SK-N-SH treated with all-trans-retinoic acid at 6 μM for 48 hours (cell line): ENCODE results near the gene SLC16A10.

Experiments
- ATAC-seq: fragments of 200-7000 bp; cut with Tn5 transposase; 3 replicates; pipeline ENCODE4 v1.9.1; 2020; ENCODE audit warnings: mild to moderate bottlenecking, moderate library complexity
- ARNTL ChIP-seq: fragments of 450-650 bp; formaldehyde crosslinking; IDR thresholded peaks from 2 replicates; pipeline ENCODE4 v1.5.0; 2020; ENCODE audit warnings: low read depth, mild to moderate bottlenecking, moderate library complexity, borderline replicate concordance
- BACH2 ChIP-seq: fragments of 250-450 bp; sonication (Bioruptor Pico); IDR thresholded peaks from 2 replicates; pipeline ENCODE4 v1.9.0; 2021; ENCODE audit warnings: mild to moderate bottlenecking, borderline replicate concordance
- ESRRG ChIP-seq: fragments of 250-450 bp; sonication (Bioruptor Pico); IDR thresholded peaks from 2 replicates; pipeline ENCODE4 v1.6.1; 2021; ENCODE audit warnings: mild to moderate bottlenecking
- GLIS3 ChIP-seq: fragments of 250-450 bp; sonication (Bioruptor Pico); IDR thresholded peaks from 2 replicates; pipeline ENCODE4 v1.5.0; 2020; ENCODE audit warnings: mild to moderate bottlenecking, moderate library complexity
- ISL1 ChIP-seq: fragments of 250-450 bp; sonication (Bioruptor Pico); IDR thresholded peaks from 2 replicates; pipeline ENCODE4 v2.1.2; 2022; ENCODE audit warnings: mild to moderate bottlenecking, moderate library complexity
- PPARA ChIP-seq: fragments of 250-450 bp; sonication (Bioruptor Pico); IDR thresholded peaks from 2 replicates; pipeline ENCODE4 v1.5.0; 2020; ENCODE audit warnings: mild to moderate bottlenecking, borderline replicate concordance
- SNAI2 ChIP-seq: fragments of 250-450 bp; sonication (Bioruptor Pico); IDR thresholded peaks from 2 replicates; pipeline ENCODE4 v1.5.0; 2020; ENCODE audit warnings: mild to moderate bottlenecking, moderate library complexity
- TCF4 ChIP-seq: fragments of 250-450 bp; sonication (Bioruptor Pico); IDR thresholded peaks from 2 replicates; pipeline ENCODE4 v1.8.0; 2021; ENCODE audit warnings: mild to moderate bottlenecking, moderate library complexity, borderline replicate concordance
- TOX ChIP-seq: fragments of 250-450 bp; sonication (Bioruptor Pico); IDR thresholded peaks from 2 replicates; pipeline ENCODE4 v1.8.0; 2021; ENCODE audit warnings: mild to moderate bottlenecking, moderate library complexity, borderline replicate concordance
- ZC3H10 ChIP-seq: fragments of 250-450 bp; sonication (Bioruptor Pico); IDR thresholded peaks from 2 replicates; pipeline ENCODE4 v1.5.1; 2021; ENCODE audit warnings: mild to moderate bottlenecking, moderate library complexity
- ZFP3 ChIP-seq: fragments of 250-450 bp; sonication (Bioruptor Pico); IDR thresholded peaks from 2 replicates; pipeline ENCODE4 v1.5.0; 2020; ENCODE audit warnings: mild to moderate bottlenecking, moderate library complexity
- ZFP30 ChIP-seq: fragments of 450-650 bp; formaldehyde crosslinking; IDR thresholded peaks from 2 replicates; pipeline ENCODE4 v1.5.0; 2022; ENCODE audit warnings: mild to moderate bottlenecking, moderate library complexity
- ZNF565 ChIP-seq: fragments of 450-650 bp; formaldehyde crosslinking; conservative IDR thresholded peaks from 2 replicates; pipeline ENCODE4 v1.5.0; 2020; ENCODE audit warnings: low read depth, mild to moderate bottlenecking, moderate library complexity
- ZNF70 ChIP-seq: fragments of 450-650 bp; formaldehyde crosslinking; IDR thresholded peaks from 2 replicates; pipeline ENCODE4 v1.5.0; 2020; ENCODE audit warnings: mild to moderate bottlenecking, moderate library complexity
- ZNF8 ChIP-seq: fragments of 450-650 bp; formaldehyde crosslinking; IDR thresholded peaks from 2 replicates; pipeline ENCODE4 v1.5.0; 2020; ENCODE audit warnings: mild to moderate bottlenecking, moderate library complexity
- TF ChIP-seq, protein P1 (sequence below): fragments of 250-450 bp; sonication (Bioruptor Pico); IDR thresholded peaks from 2 replicates; pipeline ENCODE4 v1.8.0; 2020; ENCODE audit warnings: mild to moderate bottlenecking, moderate library complexity, borderline replicate concordance
- TF ChIP-seq, protein P2 (sequence below): fragments of 250-450 bp; sonication (Bioruptor Pico); IDR thresholded peaks from 2 replicates; pipeline ENCODE4 v1.5.1; 2020; ENCODE audit warnings: low read depth, mild to moderate bottlenecking, moderate library complexity
- TF ChIP-seq, protein P3 (sequence below): fragments of 250-450 bp; sonication (Bioruptor Pico); IDR thresholded peaks from 2 replicates; pipeline ENCODE4 v1.8.0; 2021; ENCODE audit warnings: low read depth, mild to moderate bottlenecking, moderate library complexity, borderline replicate concordance
- TF ChIP-seq, protein P4 (sequence below): fragments of 250-450 bp; sonication (Bioruptor Pico); IDR thresholded peaks from 2 replicates; pipeline ENCODE4 v1.5.0; 2020; ENCODE audit warnings: mild to moderate bottlenecking, moderate library complexity
- TF ChIP-seq, protein P5 (sequence below): fragments of 250-450 bp; sonication (Bioruptor Pico); IDR thresholded peaks from 2 replicates; pipeline ENCODE4 v1.5.1; 2021; ENCODE audit warnings: mild to moderate bottlenecking, moderate library complexity

Gene SLC16A10

DNA sequence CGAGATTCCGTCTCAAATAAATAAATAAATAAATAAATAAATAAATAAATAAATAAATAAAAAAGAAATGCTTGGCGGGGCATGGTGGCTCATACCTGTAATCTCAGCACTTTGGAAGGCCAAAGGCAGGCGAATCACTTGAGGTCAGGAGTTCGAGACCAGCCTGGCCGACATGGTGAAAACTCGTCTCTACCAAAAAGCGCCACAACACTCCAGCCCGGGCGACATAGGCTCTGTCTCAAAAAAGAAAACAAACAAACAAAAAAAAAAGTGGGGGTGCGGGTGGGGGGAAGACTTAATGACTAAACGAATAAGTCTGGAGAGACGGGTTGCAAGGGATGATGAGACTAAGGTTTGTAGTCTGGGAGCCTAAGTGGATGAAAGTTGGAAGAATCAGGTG lies 170.7 kb downstream of the SLC16A10 start:
- no peak for ATAC-seq
- TF ChIP-seq ZC3H10 (no peak), PPARA (CRISPR knock-in tag) (no peak), ESRRG (CRISPR knock-in tag) (no peak), ISL1 (CRISPR knock-in tag) (no peak), TOX (no peak), BACH2 (CRISPR knock-in tag) (no peak), ZFP30 (no peak), GLIS3 (CRISPR knock-in tag) (no peak)
- TF ChIP-seq, protein P1, sequence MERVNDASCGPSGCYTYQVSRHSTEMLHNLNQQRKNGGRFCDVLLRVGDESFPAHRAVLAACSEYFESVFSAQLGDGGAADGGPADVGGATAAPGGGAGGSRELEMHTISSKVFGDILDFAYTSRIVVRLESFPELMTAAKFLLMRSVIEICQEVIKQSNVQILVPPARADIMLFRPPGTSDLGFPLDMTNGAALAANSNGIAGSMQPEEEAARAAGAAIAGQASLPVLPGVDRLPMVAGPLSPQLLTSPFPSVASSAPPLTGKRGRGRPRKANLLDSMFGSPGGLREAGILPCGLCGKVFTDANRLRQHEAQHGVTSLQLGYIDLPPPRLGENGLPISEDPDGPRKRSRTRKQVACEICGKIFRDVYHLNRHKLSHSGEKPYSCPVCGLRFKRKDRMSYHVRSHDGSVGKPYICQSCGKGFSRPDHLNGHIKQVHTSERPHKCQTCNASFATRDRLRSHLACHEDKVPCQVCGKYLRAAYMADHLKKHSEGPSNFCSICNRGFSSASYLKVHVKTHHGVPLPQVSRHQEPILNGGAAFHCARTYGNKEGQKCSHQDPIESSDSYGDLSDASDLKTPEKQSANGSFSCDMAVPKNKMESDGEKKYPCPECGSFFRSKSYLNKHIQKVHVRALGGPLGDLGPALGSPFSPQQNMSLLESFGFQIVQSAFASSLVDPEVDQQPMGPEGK, result no peak

DNA sequence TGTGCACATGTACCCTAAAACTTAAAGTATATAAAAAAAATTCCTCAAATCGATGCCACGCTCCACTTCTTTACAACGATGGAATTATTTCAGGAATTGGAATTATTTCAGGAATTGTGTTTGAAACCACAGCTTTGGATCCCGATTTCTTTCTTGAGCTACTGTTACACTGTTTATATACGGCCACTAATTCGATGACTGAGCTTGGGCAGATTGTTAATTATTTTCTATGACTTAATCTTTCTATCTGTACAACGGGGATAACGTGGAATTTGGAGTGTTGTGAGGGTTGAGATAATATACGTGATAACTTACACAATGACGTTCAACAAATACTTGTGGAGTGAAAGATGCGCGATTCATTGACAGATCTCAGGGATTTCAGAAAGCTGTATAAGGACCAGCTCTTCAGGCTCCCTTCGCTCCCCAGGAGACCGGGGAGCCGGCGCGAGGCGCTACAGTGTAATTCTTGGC lies 171.3 kb downstream of the SLC16A10 start:
- TF ChIP-seq, protein P2, sequence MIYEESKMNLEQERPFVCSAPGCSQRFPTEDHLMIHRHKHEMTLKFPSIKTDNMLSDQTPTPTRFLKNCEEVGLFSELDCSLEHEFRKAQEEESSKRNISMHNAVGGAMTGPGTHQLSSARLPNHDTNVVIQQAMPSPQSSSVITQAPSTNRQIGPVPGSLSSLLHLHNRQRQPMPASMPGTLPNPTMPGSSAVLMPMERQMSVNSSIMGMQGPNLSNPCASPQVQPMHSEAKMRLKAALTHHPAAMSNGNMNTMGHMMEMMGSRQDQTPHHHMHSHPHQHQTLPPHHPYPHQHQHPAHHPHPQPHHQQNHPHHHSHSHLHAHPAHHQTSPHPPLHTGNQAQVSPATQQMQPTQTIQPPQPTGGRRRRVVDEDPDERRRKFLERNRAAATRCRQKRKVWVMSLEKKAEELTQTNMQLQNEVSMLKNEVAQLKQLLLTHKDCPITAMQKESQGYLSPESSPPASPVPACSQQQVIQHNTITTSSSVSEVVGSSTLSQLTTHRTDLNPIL (CRISPR knock-in tag), result no peak
- TF ChIP-seq, protein P3, sequence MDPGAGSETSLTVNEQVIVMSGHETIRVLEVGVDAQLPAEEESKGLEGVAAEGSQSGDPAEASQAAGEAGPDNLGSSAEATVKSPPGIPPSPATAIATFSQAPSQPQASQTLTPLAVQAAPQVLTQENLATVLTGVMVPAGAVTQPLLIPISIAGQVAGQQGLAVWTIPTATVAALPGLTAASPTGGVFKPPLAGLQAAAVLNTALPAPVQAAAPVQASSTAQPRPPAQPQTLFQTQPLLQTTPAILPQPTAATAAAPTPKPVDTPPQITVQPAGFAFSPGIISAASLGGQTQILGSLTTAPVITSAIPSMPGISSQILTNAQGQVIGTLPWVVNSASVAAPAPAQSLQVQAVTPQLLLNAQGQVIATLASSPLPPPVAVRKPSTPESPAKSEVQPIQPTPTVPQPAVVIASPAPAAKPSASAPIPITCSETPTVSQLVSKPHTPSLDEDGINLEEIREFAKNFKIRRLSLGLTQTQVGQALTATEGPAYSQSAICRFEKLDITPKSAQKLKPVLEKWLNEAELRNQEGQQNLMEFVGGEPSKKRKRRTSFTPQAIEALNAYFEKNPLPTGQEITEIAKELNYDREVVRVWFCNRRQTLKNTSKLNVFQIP (CRISPR knock-in tag), result no peak
- TF ChIP-seq ZNF565 (CRISPR knock-in tag) (no peak), SNAI2 (CRISPR knock-in tag) (no peak), PPARA (CRISPR knock-in tag) (no peak), TCF4 (CRISPR knock-in tag) (no peak), ZFP30 (no peak)
- peak; percentile 3; the same call in 1 of the 3 replicates for ATAC-seq

DNA sequence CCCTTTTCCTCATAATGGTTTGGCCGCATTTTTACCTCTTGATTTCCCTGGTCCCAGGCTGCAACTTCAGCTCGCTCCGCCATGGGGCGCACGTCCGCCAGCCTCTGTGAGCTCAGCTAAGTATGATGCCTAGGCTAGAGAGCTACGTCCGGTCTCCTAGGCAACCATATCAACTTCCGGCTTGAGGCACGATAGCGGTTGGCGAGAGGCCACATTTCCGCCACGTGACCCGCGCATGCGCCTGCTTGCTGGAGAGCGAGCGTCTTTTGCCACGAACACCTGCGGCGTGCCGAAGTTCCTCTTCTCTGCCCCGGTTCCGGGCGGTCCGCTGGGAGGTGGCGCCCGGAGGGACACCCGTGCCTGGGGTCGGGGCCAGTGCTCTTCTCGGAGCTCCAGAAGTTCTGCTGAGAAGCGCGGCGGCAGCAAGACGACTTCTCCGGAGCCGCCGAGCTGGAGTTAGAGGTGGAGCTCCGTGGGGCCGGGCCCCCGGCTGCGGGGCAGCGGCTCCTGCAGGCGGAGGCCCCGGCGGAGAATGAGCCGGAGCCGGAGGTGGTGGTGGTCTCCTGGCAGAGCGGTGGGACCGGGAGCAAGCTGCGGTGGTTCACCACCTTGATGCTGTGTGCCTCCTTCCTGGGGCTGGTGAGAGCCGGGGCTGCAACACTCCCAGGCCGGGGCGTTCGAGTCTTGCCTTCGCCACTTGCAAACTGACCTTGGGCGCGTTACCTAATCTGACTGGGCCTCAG lies 172.0 kb downstream of the SLC16A10 start:
- TF ChIP-seq, protein P4, sequence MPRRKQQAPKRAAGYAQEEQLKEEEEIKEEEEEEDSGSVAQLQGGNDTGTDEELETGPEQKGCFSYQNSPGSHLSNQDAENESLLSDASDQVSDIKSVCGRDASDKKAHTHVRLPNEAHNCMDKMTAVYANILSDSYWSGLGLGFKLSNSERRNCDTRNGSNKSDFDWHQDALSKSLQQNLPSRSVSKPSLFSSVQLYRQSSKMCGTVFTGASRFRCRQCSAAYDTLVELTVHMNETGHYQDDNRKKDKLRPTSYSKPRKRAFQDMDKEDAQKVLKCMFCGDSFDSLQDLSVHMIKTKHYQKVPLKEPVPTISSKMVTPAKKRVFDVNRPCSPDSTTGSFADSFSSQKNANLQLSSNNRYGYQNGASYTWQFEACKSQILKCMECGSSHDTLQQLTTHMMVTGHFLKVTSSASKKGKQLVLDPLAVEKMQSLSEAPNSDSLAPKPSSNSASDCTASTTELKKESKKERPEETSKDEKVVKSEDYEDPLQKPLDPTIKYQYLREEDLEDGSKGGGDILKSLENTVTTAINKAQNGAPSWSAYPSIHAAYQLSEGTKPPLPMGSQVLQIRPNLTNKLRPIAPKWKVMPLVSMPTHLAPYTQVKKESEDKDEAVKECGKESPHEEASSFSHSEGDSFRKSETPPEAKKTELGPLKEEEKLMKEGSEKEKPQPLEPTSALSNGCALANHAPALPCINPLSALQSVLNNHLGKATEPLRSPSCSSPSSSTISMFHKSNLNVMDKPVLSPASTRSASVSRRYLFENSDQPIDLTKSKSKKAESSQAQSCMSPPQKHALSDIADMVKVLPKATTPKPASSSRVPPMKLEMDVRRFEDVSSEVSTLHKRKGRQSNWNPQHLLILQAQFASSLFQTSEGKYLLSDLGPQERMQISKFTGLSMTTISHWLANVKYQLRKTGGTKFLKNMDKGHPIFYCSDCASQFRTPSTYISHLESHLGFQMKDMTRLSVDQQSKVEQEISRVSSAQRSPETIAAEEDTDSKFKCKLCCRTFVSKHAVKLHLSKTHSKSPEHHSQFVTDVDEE, result peak; percentile 29; the same call in 1 of the 2 replicates
- TF ChIP-seq ESRRG (CRISPR knock-in tag), result no peak
- no peak for TF ChIP-seq ZC3H10
- TF ChIP-seq GLIS3 (CRISPR knock-in tag), result 0 out of 2 replicates have a peak, but pooled peaks have one; percentile 56
- TF ChIP-seq, all 23 proteins: peak for 2
- peak; percentile 93 for ATAC-seq

DNA sequence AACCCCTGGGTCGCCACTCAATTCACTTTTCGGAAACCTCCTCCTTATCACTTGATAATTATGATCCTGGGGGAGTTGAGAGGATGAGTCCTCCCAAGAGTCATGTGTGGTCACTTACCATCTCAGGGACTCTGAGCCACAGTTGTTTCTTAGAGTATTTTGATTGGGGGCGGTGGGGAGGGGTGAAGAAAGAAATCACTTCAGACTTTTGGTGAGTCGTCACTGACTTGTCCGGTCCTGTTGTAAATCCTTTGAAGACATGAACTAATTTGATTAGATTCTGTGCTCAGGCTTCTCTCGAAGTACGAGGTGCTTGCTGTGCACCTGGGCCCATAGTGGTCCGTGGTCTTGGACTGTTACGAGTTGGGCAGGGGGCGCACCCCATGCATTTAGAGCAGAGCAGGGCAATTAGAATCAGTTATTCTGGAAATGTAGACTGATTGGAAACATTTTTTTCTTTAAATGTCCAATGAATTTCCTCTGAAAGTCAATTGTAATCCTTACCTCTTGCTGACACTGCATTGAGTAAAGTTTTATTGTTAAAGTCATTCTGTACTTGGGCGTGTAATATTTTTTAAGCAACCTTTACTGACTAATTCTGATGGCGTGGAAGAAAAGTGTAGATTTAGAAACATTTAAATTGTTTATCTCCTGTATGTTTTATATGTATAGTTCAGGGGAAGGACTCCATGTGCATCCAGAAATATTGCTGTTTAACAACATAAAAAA lies 173.4 kb downstream of the SLC16A10 start:
- TF ChIP-seq ZFP30, result no peak
- TF ChIP-seq ISL1 (CRISPR knock-in tag), result no peak
- TF ChIP-seq, protein P5, sequence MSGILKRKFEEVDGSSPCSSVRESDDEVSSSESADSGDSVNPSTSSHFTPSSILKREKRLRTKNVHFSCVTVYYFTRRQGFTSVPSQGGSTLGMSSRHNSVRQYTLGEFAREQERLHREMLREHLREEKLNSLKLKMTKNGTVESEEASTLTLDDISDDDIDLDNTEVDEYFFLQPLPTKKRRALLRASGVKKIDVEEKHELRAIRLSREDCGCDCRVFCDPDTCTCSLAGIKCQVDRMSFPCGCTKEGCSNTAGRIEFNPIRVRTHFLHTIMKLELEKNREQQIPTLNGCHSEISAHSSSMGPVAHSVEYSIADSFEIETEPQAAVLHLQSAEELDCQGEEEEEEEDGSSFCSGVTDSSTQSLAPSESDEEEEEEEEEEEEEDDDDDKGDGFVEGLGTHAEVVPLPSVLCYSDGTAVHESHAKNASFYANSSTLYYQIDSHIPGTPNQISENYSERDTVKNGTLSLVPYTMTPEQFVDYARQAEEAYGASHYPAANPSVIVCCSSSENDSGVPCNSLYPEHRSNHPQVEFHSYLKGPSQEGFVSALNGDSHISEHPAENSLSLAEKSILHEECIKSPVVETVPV, result no peak
- no peak for TF ChIP-seq ZFP3 (CRISPR knock-in tag)
- no peak for TF ChIP-seq GLIS3 (CRISPR knock-in tag)
- TF ChIP-seq, protein P1, result no peak
- TF ChIP-seq BACH2 (CRISPR knock-in tag), result no peak
- TF ChIP-seq, protein P3 (CRISPR knock-in tag), result no peak
- no peak for TF ChIP-seq TCF4 (CRISPR knock-in tag)
- TF ChIP-seq ZNF70 (CRISPR knock-in tag), result no peak
- TF ChIP-seq ZC3H10, result no peak
- TF ChIP-seq ARNTL (CRISPR knock-in tag), result no peak
- TF ChIP-seq ZNF8, result no peak
- no peak for TF ChIP-seq ESRRG (CRISPR knock-in tag)
- no peak for TF ChIP-seq TOX
- ATAC-seq, result no peak
